ENCODE results near the gene CCDC9B.

CCDC9B gene

DNA sequence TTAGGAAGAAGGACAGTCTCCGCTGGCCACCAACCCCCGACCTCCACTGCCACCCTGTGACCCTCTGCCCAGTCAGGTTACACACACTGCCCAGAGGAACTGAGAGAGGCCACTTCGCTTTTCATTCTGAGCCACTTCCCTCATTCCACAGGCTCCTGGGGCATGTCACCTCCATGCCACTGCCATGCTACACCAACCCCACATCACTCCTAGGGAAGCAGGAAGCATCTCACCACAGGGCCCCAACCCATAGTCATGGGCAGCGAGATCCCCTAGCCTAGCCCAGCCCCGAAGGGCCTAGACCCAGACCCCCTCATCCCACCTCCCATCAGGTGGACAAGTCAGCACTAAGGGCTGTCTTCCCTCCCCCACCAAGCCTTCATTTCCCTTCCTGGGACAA, 34.4 kb downstream of the CCDC9B start:
- DNase-seq = no peak

DNA sequence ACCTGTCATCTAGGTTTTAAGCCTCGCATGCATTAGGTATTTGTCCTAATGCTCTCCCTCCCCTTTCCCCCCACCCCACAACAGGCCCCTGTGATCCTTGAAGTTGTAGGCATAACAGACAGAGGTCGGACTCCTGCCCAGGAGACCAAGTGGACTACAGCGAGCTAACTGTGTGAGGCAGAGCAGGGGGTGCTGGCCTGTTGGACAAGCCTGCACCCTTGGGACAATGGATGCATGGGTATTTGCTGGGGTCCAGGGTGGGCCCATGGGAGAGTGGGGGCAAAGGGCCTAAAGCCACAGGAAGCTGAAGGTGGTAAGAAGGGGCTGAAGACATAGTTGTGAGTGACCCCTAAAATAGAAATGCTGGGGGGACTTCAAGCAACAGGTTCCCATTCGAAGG, 35.5 kb downstream of the CCDC9B start:
- DNase-seq = no peak

DNA sequence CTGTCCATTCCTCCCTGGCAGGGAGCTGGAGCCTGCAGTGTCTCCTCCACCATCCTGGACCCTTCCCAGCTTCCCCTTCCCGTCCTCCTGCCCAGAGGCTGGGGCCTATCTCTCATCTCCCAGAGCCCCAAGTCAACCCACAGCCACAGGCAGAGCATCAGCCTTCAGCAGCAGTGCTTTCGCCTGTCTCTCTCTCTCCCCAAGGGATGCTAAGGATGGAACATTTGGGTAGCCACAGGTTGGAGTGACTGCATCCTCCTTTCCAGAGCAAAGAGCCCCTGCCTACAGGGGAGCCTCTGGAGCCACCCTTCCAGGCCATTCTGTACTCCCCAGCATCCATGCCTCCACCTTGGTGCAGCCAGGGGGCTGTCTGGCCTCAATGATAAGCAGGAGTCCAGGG, 37.2 kb downstream of the CCDC9B start:
- no peak for DNase-seq

DNA sequence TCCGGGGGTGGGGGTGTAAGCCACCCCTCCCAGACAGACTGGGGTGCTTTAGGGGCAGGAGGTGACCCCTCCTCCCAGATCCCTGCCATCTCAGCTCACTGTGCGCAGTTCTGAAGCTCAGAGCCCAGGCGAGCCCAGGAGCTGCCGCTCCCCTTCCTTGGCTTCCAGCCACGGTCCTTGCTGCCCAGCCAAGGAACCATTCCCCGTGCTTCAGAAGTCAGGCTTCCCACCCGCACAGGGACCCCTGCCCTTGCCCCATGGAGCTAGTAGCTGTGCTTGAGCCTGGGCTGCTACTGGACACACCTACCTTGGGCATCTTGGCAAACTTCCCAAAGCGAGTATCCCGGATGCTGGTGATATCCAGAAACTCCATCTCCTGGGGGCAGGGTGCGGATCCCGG, 37.8 kb downstream of the CCDC9B start:
- DNase-seq = no peak

DNA sequence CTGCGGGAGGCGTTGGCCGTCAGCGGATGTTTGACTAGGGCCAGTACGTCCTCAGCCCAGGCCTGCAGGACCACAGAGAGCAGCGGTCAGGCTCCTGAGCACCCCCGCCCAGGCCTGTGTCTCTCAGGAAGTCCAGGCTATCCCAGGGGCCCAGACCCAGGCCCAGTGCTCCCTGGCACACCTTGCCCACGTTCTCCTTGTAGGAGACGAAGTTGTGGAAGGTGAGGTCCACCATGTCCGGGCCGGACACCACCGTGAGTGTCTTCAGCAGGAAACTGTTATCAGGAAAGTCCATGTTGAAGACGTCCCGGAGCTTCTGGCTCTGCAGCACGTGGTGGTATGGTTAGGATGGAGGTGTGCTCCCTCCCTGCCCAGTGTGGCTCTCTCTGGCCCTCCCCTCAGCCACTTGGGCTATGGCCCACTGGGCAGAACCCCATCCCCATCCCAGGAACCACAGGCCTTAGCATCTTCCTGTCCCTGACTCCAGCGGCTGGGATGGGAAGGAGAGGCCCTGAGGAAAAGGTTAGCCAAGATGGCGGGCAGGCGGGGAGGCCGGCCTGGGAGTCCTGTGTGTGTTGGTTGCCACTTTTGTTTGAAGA, 38.4 kb downstream of the CCDC9B start:
- no peak for DNase-seq

DNA sequence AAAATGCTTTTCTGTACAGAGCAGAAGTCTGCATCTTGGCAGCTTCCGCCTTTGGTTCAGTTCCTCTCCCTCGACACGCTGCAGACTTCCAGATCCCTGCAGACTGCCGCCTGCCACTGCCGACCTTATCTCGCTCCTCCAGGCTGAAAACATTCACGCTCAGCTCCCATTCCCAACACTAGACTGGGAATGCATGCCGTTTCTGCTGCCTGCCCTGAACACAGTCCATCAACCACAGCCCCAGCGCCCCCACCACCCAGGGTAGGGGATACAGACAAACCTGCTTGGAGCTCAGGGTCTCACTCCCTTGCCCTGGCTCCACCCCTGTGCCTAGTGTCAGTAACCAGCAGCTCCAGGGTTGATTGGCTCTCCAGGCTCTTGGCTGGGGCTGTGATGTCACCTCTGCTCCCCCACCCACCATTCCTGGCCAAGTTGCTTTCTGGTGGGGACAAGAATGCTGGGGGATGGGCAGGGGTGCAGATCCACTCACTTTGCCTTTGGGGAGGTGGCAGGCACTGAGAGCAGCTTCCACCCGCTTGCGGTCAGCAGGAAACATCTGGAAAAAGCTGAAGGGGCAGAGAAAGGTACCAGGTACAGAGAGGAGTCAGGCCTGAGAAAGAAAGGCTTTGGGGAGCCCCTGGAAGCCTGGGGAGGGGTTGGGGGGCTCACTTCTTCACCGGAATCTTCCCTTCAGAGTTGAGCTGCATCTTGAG, 39.1 kb downstream of the CCDC9B start:
- DNase-seq = no peak

DNA sequence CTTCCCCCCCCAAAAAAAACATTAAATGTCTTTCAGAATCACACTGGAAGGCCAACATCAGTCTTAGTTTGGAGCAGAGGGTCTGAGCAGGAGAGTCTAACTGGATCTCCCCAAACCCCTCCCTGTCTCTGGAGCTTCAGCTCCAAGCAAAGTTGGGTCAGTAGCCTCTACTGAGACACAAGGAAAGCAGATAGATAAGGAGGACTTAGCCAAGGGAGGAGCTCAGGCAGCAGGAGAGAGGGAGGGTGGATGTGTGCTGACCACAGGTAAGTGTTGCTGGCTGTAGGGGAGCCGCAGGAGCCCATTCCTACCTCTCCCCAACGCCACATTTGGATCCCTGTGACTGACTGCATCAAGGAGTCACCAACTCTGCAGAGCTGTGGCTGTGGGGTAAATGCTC, 40.0 kb downstream of the CCDC9B start:
- no peak for DNase-seq

DNA sequence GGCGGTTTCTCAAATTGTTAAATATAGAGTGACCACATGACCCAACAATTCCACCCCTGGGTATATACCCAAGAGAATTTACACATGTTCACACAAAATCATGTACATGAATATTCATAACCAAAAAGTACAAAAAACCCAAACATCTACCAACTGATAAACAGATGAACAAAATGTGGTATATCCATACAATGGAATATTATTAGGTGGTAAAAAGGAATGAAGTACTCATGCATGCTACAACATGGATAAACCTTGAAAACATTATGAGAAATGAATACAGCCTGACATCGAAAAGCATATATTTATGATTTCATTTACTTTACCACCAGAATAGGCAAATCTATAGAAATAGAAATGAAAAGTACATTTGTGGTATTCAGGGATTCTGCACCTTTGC, 40.4 kb downstream of the CCDC9B start:
- DNase-seq = no peak

DNA sequence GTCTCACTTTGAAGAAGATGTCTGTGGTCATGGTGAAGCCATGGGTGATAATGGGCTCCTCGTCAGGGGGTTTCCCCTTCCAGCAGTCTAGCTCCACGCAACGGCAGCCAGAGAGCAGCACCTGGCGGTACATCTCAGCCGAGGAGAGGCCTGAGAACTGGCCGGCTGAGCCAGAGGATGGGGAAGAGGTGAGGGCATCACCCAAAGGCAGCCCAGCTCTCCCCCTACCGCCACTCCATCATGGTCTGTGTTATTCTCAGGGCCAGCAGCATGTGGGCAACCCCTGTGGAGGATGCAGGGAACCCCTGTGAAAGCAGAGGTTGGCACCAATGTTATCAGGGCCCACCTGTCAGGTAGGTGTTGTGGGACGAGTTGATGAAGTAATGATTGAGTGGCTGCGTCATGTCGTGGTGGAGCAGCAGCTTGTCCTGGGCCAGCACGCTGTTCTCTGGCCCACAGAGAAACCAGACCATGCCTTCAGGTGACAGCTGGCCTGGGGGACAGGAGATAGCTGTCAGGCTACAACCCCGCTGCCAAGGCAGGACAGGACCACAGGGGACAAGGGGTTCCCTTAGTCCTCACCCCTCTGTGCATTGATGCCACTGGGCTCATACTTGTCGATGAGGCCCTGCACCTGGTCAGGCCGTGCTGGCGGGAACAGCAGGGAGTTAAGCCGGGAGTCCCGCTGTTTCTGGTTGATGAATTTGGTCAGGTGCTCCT, 42.4 kb downstream of the CCDC9B start:
- DNase-seq = no peak

DNA sequence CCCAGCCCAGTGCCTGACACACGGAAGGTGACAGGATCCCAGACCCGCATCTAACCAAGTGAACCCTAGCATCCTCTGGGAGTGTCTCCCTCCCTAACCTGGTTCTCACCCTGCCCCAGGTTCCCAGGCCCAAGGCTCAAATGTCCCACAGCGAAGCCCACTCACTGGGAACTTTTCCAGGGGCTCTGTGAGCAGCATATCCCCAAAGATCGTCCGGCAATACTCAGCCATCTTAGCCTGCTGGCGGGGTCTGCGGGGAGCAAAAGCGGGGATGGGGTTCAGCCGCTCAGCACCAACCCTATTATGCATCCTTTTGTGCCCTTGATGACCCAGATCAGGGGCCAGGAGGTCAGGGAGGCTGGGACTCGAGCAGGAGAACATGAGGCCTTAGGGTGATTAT, 43.4 kb downstream of the CCDC9B start:
- no peak for DNase-seq

DNA sequence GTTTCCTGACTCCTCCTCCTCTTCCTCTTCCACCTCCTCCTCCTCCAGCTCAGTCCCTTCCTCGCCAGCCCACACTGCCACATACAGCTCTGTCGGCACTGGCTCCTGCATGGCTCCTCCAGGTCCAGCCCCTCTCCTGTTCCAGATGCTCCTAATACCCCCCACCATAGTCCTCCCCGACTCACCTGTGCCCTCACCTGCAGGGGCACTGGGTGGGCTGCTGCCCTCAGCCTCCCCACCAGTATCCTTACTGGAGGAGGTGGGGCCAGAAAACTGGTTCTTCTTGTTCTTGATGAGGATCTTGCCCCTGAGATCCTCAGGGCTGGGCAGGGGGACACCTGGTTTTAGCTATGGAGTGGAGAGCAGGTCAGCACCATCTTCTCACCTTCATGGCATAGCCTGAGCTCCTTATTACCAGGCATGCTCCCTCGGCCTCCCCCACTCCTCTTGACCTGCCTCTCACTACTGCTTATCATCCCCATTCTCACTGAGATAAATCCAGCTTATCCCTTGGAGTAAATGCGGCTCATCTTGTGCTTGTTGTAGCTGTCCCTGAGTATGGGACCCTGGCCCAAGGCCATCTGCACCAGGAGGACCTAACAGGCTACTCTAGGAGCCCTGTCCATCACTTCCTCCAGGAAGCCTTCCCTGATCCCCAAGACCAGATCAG, 44.0 kb downstream of the CCDC9B start:
- no peak for DNase-seq

DNA sequence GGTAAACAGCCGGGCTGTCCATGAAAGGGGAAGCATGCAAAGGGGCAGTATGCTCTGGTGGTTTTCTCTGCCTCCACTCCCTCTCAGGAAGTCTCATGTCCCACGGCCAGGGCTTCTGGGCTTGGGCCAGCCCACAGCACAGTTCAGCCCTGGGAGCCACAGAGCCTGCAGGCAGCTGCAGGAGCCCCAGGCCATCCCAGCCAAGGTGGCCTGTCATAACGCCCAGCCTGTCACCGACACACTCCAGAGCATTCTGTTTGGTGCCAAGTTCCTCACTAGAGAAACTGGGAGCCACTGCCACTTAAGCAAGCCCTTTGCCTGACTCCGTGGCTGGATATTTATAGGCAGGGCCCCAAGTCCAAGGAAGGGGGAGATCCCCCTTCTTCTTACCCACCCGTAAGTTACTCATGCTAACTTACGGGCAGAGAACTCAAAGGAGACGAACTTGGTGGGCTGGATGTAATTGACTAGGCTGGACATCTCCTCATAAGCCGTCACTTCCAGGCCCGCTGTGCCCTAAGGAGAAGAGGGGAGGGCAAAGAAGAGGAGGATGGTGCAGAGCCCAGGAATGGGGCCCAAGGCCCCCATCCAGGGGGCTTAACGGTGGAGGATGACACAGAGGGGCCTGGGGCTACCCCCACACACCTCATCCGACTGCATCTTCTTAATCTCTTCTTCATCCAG, 44.7 kb downstream of the CCDC9B start:
- no peak for DNase-seq

DNA sequence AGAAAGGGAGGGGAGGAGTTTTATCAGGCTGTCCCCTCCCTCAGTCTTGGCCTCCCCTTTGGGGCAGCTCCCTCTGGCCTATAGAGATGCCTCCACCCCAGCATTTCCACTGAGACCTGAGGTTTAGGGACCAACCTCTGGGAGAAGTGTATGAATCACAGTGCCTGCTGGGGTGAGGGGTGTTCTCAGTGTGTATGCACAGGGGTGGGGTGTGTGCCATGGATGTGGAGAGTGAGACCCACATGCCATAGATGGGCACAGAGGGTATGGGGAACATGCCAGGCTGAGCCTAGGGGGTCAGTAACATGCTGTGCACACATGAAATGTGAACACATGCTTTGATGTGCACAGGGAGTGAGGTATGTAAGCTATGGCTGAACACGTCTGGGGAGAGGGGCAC, 45.4 kb downstream of the CCDC9B start:
- no peak for DNase-seq

DNA sequence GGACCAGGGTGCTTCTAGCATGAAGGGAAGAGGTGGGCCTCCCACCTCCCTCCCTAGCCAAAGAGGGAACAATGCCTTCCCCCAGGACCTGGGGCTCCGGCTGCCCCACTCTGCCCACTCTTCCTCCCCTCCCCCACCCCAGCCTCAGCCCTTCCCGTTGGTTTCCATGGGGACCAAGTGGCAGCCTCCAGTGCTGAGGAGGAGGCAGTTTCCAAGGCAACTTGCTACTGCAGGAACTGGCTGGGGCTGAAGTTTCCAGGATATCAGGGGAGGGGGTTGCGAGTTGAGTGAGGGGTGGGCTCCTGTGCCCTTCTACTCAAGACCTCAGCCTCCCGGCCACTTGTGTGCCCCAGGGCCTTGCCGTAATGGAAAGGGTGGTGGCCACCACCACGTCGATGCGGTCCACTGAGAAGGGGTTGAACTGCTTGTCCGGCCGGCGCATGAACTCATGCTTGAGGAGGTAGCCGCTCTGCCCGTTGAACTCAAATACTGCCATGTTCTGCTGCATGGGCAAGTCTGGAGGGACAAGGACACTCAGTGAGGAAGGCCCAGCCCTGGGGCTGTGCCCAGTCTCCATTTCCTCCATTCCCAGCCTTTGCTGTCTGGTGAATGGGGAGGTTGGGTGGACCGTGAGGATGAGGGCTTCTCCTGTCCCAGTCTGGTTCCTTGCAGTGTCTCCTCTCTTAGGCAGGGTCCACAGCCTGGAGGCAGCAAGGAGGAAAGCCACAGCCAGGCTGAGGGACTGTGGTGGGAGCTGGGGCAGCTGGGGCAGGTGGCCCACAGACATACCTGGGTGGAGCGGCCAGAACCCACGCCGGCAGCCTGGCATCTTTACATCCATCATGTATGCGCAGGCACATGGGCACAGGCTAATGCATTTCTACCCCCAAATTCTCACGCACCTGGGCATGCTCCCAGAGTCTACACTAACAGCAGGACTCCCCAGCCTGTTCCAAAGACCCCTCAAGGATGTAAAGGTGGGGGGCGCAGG, 46.5 kb downstream of the CCDC9B start:
- no peak for DNase-seq

DNA sequence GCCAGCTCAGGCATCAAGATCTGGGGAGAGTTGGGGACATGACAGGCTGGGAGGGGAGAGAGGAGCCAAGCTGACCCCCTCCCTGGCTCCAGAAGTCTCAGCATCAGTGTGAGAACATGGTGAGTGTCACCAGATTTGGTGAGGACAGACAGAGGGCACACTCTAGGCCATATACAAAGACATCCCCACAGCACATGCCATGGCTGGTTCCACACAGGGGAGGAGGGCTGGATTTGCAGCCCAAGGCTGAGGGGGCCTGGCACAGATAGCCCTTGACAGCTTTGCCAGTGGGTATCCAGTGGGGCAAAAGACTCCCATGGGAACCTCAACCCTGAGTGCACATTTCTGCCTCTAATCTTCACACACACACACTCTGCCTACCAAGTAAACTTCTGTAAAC, 47.7 kb downstream of the CCDC9B start:
- DNase-seq = no peak

DNA sequence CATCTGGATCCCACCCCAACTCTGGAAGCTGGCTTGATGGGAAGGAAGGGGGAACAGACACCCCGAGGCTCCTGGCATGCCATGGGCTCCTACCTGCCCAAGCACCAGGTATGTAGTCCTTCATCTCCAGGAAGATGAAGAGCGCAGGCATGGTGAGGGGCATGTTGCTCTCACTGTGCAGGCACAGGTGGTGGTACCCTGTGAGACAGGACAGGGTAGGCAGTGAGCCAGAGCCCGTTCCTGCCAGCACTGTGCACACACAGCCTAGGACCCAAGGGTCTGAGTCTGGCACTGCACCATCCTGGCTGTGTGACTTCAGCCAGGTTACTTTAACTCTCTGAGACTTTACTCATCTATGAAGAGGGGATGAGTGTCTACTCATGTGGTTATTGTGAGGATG, 48.5 kb downstream of the CCDC9B start:
- no peak for DNase-seq

DNA sequence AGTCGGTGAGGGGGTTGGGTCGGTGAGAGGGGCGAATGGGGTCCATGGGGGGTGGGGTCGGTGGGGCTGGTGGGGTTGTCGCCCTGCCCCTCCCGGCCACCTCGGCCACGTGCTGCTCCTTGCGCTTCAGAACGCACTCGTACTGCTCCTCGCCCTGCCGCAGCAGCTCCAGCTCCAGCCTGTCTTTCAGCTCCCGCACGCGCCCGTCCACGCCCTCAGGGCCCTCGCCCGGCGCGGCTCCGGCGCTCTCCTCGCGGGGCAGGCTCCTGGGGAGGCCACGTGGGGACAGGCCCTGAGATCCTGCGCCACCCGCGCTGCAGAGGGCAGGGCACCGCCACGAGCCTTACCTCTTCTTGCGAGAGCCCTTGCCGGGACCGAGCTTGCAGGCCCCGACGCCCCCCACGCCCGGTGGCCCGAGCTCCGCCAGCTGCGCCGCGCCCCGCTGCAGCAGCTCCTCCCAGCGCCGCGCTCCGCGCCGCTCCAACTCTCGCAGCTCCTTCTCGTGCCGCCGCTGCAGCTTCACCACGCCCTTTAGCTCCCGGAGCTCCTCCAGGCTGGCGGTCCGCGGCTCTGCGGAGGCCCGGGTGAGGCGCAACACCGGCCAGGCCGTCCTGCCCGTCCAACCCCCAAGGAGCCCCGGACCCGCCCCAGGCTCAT, 49.7 kb downstream of the CCDC9B start:
- DNase-seq = no peak

DNA sequence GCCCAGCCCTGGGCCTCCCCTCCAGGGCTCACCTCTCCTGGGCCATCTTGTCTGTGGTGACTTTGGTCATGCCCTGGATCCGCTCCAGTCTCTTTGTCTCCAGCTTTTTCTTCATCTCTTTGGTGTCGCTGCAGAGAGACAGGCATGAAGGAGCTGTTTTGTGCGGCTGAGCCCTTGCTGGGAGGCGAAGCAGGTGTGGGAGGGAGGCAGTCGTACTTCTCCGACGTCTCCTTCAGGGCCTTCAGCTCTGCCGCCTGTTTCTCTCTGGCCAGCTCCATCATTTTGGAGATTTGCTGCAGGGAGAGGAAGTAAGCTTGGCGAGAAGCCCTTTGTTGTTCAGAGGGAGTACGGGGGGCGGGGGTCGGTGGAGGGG, 50.2 kb downstream of the CCDC9B start:
- DNase-seq = no peak

DNA sequence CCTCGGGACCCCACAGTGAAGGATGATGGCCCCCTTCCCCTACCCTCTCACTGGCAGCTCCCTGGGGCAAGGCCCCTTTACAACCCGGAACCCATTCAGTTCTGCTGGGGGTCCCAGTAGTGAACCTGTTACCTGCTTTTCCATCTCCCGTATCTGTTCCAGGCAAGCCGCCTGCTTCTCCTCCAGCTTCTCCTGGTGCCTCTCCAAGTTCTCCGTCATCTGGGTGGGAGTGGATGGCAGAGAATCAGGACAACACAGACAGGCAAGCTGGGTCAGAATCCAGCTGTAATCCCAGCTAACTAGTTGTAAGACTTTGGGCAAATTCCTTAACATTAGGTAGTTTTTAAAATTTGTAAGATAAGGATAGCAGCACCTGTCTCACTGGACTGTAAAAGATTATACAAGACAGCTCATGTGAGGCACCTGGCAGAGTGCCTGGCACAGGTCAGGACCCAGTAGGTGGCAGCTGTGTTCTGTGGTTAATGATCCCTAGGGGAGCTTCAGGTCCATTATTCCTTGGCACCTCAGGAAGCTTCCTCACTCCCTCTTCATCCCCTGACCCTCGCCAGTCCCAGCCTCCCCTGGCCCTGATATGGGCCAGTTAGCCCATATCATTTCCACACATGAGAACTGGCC, 51.5 kb downstream of the CCDC9B start:
- DNase-seq = no peak

DNA sequence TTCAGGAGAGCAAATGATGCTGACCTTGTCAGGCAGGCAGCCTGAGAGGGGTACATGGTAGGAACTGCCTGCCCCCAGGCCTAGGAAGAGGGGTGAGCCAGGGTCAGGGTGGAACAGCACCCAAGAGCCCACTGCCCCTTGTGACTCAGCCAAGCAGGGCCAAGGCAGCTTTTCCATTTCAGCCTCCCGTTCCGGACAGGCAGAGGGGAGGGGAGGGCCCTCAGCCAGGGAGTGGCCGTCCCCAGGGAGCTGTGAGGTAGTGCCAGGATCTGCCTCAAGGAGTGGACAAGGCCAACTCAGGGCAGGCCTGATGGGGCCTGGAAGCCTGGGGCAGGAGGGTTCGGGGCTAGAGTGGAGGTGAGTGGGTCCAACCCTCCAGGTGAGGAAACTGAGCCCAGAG, 52.8 kb downstream of the CCDC9B start:
- DNase-seq = no peak

DNA sequence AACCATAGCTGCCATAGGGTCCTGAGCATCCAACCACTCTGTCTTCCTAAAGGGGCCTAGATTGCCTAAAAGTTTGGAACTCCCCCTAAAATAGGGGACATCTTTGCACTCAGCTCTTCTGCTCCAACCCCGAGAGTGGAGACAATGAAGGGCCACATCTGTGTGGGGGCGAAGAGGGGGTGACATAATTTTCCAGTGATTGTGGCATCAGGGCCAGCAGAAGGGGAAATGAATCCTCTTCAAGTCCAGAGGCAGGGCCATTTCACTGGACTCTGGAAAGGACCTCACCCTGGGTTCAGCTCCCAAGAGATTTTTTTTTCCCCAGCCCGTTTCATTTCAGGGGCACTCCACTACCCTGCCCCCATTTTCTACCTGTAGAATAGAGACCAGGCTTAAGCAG, 53.2 kb downstream of the CCDC9B start:
- DNase-seq = no peak

All from activated gamma-delta T cell (primary cell).